ENCODE measurements around the gene LSM8. TPM values are rescaled to one million over a fixed set of nuclear protein-coding genes. Genes with fewer than 3 reads are reported as not detected.
A peak's percentile ranks its signal among the peaks of the same experiment; 100 is the strongest.

Gene LSM8
- total RNA-seq, 2 donors from 2014 or later, result 47.9 to 61.4 TPM

DNA sequence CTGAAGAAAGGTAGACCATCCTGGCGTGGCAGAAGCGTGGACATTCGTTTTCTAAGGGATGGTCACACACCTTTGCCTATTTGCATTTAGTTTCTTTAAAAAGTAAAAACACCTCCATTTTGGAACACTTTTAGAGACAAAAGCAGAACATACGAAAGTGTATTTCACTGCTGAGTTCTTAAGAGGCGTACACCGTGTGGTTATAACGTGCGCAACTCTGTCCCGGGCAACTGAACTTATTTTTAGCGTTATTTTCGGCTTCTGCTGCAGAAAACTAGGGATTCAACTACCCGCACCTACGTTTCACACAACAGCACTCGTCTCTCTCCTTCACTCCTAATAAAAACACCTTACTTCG lies 557 bp upstream of the LSM8 start:
- H3K4me1 ChIP-seq (ENCODE audit: control insufficient read depth, insufficient read depth, low read length), result no peaks in the 10 kb centered on the region
- Mint-ChIP-seq H3K27me3 (ENCODE audit: insufficient read depth) (no peaks in the 10 kb centered on the region), H3K9me3 (no peaks in the 10 kb centered on the region), H3K4me3 (peak overlapping the region; percentile 82), H3K36me3 (ENCODE audit: low read depth) (peaks cover 30% of the 10 kb centered on the region), H3K4me1 (peaks cover 21% of the 10 kb centered on the region), H3K27ac (peak overlapping the region; percentile 99)
- TF ChIP-seq, protein P1, sequence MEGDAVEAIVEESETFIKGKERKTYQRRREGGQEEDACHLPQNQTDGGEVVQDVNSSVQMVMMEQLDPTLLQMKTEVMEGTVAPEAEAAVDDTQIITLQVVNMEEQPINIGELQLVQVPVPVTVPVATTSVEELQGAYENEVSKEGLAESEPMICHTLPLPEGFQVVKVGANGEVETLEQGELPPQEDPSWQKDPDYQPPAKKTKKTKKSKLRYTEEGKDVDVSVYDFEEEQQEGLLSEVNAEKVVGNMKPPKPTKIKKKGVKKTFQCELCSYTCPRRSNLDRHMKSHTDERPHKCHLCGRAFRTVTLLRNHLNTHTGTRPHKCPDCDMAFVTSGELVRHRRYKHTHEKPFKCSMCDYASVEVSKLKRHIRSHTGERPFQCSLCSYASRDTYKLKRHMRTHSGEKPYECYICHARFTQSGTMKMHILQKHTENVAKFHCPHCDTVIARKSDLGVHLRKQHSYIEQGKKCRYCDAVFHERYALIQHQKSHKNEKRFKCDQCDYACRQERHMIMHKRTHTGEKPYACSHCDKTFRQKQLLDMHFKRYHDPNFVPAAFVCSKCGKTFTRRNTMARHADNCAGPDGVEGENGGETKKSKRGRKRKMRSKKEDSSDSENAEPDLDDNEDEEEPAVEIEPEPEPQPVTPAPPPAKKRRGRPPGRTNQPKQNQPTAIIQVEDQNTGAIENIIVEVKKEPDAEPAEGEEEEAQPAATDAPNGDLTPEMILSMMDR (conservative IDR thresholded peaks at IDR 0.05), result no peak
- H3K4me3 ChIP-seq (ENCODE audit: low read length), result peak overlapping the region; percentile 96
- H3K36me3 ChIP-seq (ENCODE audit: control insufficient read depth, insufficient read depth, low read length), result peaks cover 33% of the 10 kb centered on the region
- no peaks in the 10 kb centered on the region for H3K27me3 ChIP-seq (ENCODE audit: control insufficient read depth, insufficient read depth, low read length, poor library complexity, severe bottlenecking)
- peaks cover 2% of the 10 kb centered on the region for H3K9me3 ChIP-seq (ENCODE audit: control insufficient read depth, low read length)
- 3 to 4% methylated on average over 12 to 15 of the region's 15 CpGs for WGBS, 2 experiments (ENCODE audit: insufficient coverage in 1 of 2, insufficient read length in 1 of 2)
- DNase-seq, result peak; percentile 45
- peak overlapping the region; percentile 89 for H3K9ac ChIP-seq (ENCODE audit: extremely low read depth, low read length, poor library complexity, severe bottlenecking)
- peak overlapping the region; percentile 75 for H3K27ac ChIP-seq (ENCODE audit: low read depth, low read length)

DNA sequence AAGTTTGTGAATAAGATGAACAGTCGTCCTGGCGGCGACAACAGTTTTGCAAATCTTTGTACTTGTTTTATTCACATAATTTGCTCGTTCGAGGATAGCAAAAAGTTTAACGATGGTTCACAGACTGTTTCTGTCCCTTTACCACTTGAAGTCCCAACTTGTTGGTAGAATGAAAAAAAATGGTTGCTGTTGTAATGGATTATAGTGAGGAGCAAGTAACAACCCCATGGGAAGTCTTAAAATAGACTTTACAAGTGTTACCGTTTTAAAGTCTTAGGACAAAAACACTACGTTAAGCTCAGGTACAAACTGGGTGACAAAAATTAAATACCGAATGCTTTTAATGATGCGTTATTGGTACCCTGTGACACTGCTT lies 589 bp downstream of the LSM8 start:
- H3K27ac ChIP-seq (ENCODE audit: low read depth, low read length), result peak overlapping the region; percentile 76

DNA sequence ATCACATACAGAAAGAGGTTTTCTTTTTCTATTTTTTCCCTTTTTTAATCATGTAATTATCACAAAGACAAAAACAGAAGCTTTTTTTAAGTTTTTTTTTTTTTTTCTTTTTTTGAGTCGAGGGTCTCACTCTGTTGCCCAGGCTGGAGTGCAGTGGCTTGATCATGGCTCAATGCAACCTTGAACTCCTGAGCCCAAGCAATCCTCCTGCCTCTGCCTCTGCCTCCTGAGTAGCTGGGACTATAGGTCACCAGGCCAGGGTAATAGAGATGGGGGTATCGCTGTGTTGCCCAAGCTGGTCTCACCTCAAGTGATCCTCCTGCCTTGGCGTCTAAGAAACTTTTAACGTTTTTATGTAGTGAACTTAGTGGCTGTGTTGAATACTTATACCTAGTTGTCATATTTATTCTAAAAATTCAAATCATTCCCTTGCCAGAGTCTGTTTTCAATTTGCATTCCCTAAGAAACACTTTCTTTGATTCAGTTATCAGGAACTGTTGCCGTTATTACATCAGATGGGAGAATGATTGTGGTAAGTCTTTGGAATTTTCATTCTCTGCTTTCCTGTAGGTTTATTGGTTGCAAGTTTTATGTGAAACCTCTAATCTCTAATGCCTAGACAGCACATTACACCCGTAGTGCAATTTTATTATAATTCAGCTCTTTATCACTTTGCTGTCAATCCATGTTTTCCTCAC lies 1.3 kb downstream of the LSM8 start:
- no peak for DNase-seq
- H3K27me3 Mint-ChIP-seq (ENCODE audit: insufficient read depth), result no peaks in the 10 kb centered on the region
- H3K9me3 ChIP-seq (ENCODE audit: control insufficient read depth, low read length), result peaks cover 5% of the 10 kb centered on the region
- H3K36me3 ChIP-seq (ENCODE audit: control insufficient read depth, insufficient read depth, low read length), result peaks cover 44% of the 10 kb centered on the region
- H3K9ac ChIP-seq (ENCODE audit: extremely low read depth, low read length, poor library complexity, severe bottlenecking), result peak overlapping the region; percentile 89
- peak overlapping the region; percentile 96 for H3K4me3 ChIP-seq (ENCODE audit: low read length)
- H3K36me3 Mint-ChIP-seq (ENCODE audit: low read depth), result peaks cover 46% of the 10 kb centered on the region
- peak overlapping the region; percentile 82 for H3K4me3 Mint-ChIP-seq
- 92 to 100% methylated on average over 1 to 5 of the region's 6 CpGs for WGBS, 2 experiments (ENCODE audit: insufficient coverage in 1 of 2, insufficient read length in 1 of 2)
- H3K9me3 Mint-ChIP-seq, result no peaks in the 10 kb centered on the region
- no peak overlapping the region for H3K27ac ChIP-seq (ENCODE audit: low read depth, low read length)
- H3K4me1 Mint-ChIP-seq, result peaks cover 21% of the 10 kb centered on the region
- TF ChIP-seq, protein P1 (conservative IDR thresholded peaks at IDR 0.05), result no peak
- H3K27me3 ChIP-seq (ENCODE audit: control insufficient read depth, insufficient read depth, low read length, poor library complexity, severe bottlenecking), result no peaks in the 10 kb centered on the region
- H3K27ac Mint-ChIP-seq, result no peak overlapping the region
- no peaks in the 10 kb centered on the region for H3K4me1 ChIP-seq (ENCODE audit: control insufficient read depth, insufficient read depth, low read length)

More for the DNA sequence above, 589 bp downstream of the LSM8 start:
- peaks cover 39% of the 10 kb centered on the region for H3K36me3 ChIP-seq (ENCODE audit: control insufficient read depth, insufficient read depth, low read length)
- peaks cover 5% of the 10 kb centered on the region for H3K9me3 ChIP-seq (ENCODE audit: control insufficient read depth, low read length)
- H3K4me1 Mint-ChIP-seq, result peaks cover 21% of the 10 kb centered on the region
- H3K9me3 Mint-ChIP-seq, result no peaks in the 10 kb centered on the region
- WGBS, 2 experiments (ENCODE audit: insufficient coverage in 1 of 2, insufficient read length in 1 of 2), result 14 to 17% methylated on average over 10 of the region's 10 CpGs
- peak overlapping the region; percentile 82 for H3K4me3 Mint-ChIP-seq
- H3K4me3 ChIP-seq (ENCODE audit: low read length), result peak overlapping the region; percentile 96
- no peaks in the 10 kb centered on the region for H3K4me1 ChIP-seq (ENCODE audit: control insufficient read depth, insufficient read depth, low read length)
- peak overlapping the region; percentile 89 for H3K9ac ChIP-seq (ENCODE audit: extremely low read depth, low read length, poor library complexity, severe bottlenecking)
- TF ChIP-seq, protein P1 (conservative IDR thresholded peaks at IDR 0.05), result peak; percentile 1
- peaks cover 40% of the 10 kb centered on the region for H3K36me3 Mint-ChIP-seq (ENCODE audit: low read depth)
- H3K27me3 ChIP-seq (ENCODE audit: control insufficient read depth, insufficient read depth, low read length, poor library complexity, severe bottlenecking), result no peaks in the 10 kb centered on the region
- H3K27me3 Mint-ChIP-seq (ENCODE audit: insufficient read depth), result no peaks in the 10 kb centered on the region
- peak overlapping the region; percentile 99 for H3K27ac Mint-ChIP-seq
- DNase-seq, result no peak
